GM19463 (cell line): Measurements from ENCODE around the gene CEP63.

Source experiments
- ATAC-seq: cut with Tn5 transposase; IDR thresholded peaks from one replicate; pipeline ENCODE4 v1.9.1; 2021; ENCODE audit warnings: mild to moderate bottlenecking, moderate library complexity; ENCODE audit not compliant: unreplicated experiment

CEP63 gene

DNA sequence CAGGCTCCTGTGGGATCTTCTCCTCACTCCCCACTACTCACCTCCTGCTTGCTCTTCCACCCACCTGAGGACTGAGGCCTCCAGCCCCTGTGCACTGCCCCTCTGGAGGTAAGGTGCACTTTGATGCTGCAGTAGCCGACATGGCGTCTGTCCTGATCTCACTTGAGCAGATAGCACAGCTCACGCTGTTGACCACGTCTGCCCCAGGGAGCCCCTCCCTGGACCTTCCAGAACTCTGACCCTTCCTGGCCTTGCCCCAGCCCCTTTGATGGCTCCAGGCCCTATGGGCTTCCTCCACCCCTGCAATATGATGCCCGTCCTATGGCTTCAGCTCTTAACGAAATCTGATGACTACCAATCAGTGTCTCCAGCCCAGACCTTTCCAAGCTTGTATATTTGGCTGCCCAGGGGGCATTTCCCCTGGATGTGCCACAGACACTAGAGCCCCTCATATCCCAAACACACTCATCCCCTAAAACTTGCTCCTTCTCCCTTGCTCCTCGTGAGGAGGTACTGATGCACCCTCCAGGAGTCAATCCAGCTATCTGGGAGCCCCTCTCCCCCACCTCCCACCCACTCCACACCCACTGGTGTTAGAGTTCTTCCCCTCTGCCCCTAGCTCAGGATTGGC lies 137.9 kb downstream of the CEP63 start:
- ATAC-seq = no peak
